Lung (tissue), 12 donors: ENCODE results near the gene TASP1. TPM values are rescaled to one million over a fixed set of nuclear protein-coding genes. Genes with fewer than 3 reads are reported as not detected.
A peak's percentile ranks its signal among the peaks of the same experiment; 100 is the strongest.

ENCODE experiments used
- ATAC-seq: fragments of 200-7000 bp; cut with Tn5 transposase; one replicate; pipeline ENCODE4 v1.9.1; 2020; ENCODE audit warnings: moderate number of reproducible peaks; ENCODE audit not compliant: insufficient read depth, low FRiP score
- DNase-seq, 3 donors: peaks; one replicate each; pipeline ENCODE4 v3.0.0-alpha.2; 2013 to 2017
- H3K27ac ChIP-seq, 2 donors: one replicate each; pipeline ENCODE4 v1.5.1; 2013; ENCODE audit warnings: mild to moderate bottlenecking in 2 of 2, moderate library complexity in 2 of 2, control low read depth in 1 of 2, inconsistent platforms in 1 of 2, low read depth in 1 of 2, low read length in 1 of 2
- H3K27me3 ChIP-seq, 3 donors: one replicate each; pipeline ENCODE4 v1.5.1; 2013; ENCODE audit warnings: low read length in 2 of 3; ENCODE audit not compliant: control insufficient read depth in 3 of 3, insufficient read depth in 3 of 3
- H3K36me3 ChIP-seq, 4 donors: one replicate each; pipeline ENCODE4 v1.5.1; 2013; ENCODE audit warnings: low read length in 4 of 4, mild to moderate bottlenecking in 1 of 4, moderate library complexity in 1 of 4; ENCODE audit not compliant: control insufficient read depth in 4 of 4, insufficient read depth in 4 of 4
- H3K4me1 ChIP-seq, 5 donors: one replicate each; pipeline ENCODE4 v1.5.1; 2013; ENCODE audit warnings: low read length in 5 of 5, mild to moderate bottlenecking in 2 of 5, moderate library complexity in 1 of 5; ENCODE audit not compliant: control insufficient read depth in 5 of 5, insufficient read depth in 5 of 5
- H3K4me3 ChIP-seq: one replicate; pipeline ENCODE4 v1.5.1; 2013; ENCODE audit warnings: mild to moderate bottlenecking, control low read depth, moderate library complexity
- H3K9ac ChIP-seq, 2 donors: one replicate each; pipeline ENCODE4 v1.5.1; 2013; ENCODE audit warnings: low read length in 2 of 2, control low read depth in 1 of 2; ENCODE audit not compliant: insufficient read depth in 1 of 2
- H3K9me3 ChIP-seq, 4 donors: one replicate each; pipeline ENCODE4 v1.5.1; 2013; ENCODE audit warnings: low read length in 3 of 4, mild to moderate bottlenecking in 1 of 4, moderate library complexity in 1 of 4; ENCODE audit not compliant: control insufficient read depth in 4 of 4, insufficient read depth in 3 of 4
- WGBS, 2 donors: extraction: QIAGEN DNeasy Blood & Tissue Kit; methylation state at CpG; one replicate each; pipeline ENCODE4 v1.1.7; 2013; 5-methylcytosine and 5-hydroxymethylcytosine counted together
- polyA plus RNA-seq, 2 donors: library from polyadenylated mRNA; stranded (reverse); fragments of 200-250 nt; gene quantifications; one replicate each; pipeline ENCODE4 v1.2.1, GENCODE V29; 2013
- total RNA-seq, 2 donors: library from RNA; depleted of rRNA in 1 of 2; stranded (reverse); fragments of >200 nt in 1 of 2; gene quantifications; one replicate each; pipeline ENCODE4 v1.2.1, GENCODE V29; 2014 to 2021
- TF ChIP-seq, protein P1 (sequence below): IDR thresholded peaks from 2 replicates; pipeline ENCODE4 v1.5.1; 2012; ENCODE audit warnings: mild to moderate bottlenecking; ENCODE audit errors: control extremely low read depth, extremely low read depth
- donor health status: control.
- donor health status: control.
- donor health status: Bipolar disorder and iron deficiency.
- donor health status: healthy.
- donor health status: DM: yes; HTN: yes; CAD: no.

Gene TASP1
- total and polyA plus RNA-seq, 4 donors: 5.0 to 26.5 (median 11.5) TPM

DNA sequence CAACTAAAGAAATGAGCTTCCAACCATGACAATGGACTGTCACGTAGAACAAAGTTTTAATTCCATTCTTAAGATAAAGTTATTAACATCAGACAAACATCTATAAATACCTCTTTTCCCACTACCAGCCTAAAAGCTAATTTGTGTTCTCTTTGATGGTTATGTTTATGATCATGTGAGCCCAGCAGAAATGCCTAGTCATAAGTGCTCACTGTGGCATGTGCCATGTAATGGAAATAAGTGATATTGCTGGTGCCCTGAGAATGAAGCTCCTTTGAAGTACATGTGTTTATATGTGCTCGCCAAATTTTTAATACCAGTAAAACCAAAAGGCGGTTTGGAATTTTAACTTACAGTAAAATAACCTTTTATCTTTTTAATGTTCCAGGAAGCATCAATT, 211.9 kb downstream of the TASP1 start:
- H3K36me3 ChIP-seq: peaks cover 0 to 9% (median 2%) of the 10 kb centered on the region in 4 donors
- TF ChIP-seq, protein P1, sequence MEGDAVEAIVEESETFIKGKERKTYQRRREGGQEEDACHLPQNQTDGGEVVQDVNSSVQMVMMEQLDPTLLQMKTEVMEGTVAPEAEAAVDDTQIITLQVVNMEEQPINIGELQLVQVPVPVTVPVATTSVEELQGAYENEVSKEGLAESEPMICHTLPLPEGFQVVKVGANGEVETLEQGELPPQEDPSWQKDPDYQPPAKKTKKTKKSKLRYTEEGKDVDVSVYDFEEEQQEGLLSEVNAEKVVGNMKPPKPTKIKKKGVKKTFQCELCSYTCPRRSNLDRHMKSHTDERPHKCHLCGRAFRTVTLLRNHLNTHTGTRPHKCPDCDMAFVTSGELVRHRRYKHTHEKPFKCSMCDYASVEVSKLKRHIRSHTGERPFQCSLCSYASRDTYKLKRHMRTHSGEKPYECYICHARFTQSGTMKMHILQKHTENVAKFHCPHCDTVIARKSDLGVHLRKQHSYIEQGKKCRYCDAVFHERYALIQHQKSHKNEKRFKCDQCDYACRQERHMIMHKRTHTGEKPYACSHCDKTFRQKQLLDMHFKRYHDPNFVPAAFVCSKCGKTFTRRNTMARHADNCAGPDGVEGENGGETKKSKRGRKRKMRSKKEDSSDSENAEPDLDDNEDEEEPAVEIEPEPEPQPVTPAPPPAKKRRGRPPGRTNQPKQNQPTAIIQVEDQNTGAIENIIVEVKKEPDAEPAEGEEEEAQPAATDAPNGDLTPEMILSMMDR: no peak
- no peak overlapping the region for H3K4me3 ChIP-seq
- no peak overlapping the region for H3K27ac ChIP-seq
- WGBS, 2 donors: 79 to 88% methylated on average over 3 of the region's 3 CpGs
- DNase-seq: peak in 1 of 3 donors; percentile 32
- no peaks in the 10 kb centered on the region for H3K27me3 ChIP-seq
- ATAC-seq: no peak
- H3K4me1 ChIP-seq: peaks cover 0 to 23% (median 3%) of the 10 kb centered on the region in 5 donors
- H3K9ac ChIP-seq: no peak overlapping the region
- peaks cover 0 to 4% (median under 1%) of the 10 kb centered on the region in 4 donors for H3K9me3 ChIP-seq

GRCh38 chr20:13425381-13426135, 213.2 kb downstream of the TASP1 start:
- H3K9ac ChIP-seq: no peak overlapping the region
- H3K4me1 ChIP-seq: peaks cover 0 to 23% (median 3%) of the 10 kb centered on the region in 5 donors
- H3K9me3 ChIP-seq: peaks cover 0 to 4% (median under 1%) of the 10 kb centered on the region in 4 donors
- no peaks in the 10 kb centered on the region for H3K27me3 ChIP-seq
- H3K36me3 ChIP-seq: peaks cover 0 to 5% (median 2%) of the 10 kb centered on the region in 4 donors
- 58 to 66% methylated on average over 4 of the region's 4 CpGs for WGBS, 2 donors
- TF ChIP-seq, protein P1: no peak
- no peak for ATAC-seq
- DNase-seq: peak; percentile 66 to 81 (median 74)
- no peak overlapping the region for H3K4me3 ChIP-seq
- no peak overlapping the region for H3K27ac ChIP-seq

DNA sequence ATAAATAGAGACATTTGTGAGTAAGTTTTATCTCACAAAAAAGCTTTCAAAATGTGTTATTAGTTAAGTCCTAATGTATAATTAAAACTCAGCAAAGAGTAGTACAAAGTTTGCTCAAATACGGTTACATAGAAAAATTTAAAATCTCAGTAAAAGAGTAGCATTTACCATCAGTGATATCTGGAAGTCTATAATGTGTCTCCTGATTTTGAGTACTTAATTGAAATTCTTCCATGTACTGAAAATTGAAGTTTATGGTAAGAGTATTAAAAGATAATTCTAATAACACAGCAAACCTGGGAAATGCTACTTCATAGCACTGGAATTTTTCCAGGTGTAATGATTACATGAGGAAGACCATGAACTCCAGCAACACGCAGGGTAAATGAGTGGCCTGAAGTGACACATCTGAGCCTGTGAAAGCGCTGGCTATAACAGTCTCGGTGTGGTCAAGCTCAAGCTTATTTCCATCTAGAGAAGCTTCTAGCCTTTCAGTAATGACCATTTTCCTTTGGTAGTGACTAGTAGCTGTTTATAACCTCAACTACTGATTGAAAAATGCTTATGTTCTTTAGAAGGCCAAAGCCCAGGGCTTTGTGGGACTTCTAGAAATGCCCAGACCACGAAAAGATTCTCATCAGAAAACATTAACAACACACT, 214.4 kb downstream of the TASP1 start:
- H3K4me3 ChIP-seq: no peak overlapping the region
- no peak for DNase-seq
- WGBS, 2 donors: 95 to 96% methylated on average over 5 of the region's 5 CpGs
- peaks cover 0 to 26% (median 3%) of the 10 kb centered on the region in 5 donors for H3K4me1 ChIP-seq
- ATAC-seq: no peak
- H3K9ac ChIP-seq: no peak overlapping the region
- H3K9me3 ChIP-seq: no peaks in the 10 kb centered on the region
- no peaks in the 10 kb centered on the region for H3K27me3 ChIP-seq
- TF ChIP-seq, protein P1: no peak
- peaks cover 0 to 3% (median 0%) of the 10 kb centered on the region in 4 donors for H3K36me3 ChIP-seq
- H3K27ac ChIP-seq: no peak overlapping the region
